SH-SY5Y (cell line): ENCODE data around the gene BTBD9.

Experiments
- GATA2 ChIP-seq: IDR thresholded peaks from 2 replicates; pipeline ENCODE4 v1.6.1; 2011; ENCODE audit warnings: mild to moderate bottlenecking, low read depth, low read length
- GATA3 ChIP-seq: IDR thresholded peaks from 2 replicates; pipeline ENCODE4 v1.6.1; 2011; ENCODE audit warnings: low read depth, mild to moderate bottlenecking, low read length, moderate library complexity

DNA sequence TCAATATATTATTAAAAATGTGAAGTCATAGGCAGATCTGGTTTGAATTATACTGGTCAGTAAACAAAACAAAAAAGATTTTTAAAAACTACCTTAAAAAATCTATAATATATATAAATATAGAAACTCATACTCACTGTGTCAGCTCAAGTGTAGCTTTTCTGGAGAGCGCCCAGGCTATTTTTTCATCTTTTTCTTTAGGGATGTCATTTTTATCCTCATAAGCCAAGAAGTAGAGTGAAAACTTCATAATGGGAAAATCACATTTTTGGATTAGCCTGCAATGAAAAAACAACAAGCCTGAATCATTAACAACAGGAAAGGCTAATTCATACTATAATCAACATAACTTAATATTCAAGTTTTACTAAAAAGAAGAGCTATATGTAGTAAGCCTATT is 44.5 kb upstream of the BTBD9 start:
- TF ChIP-seq GATA2 (no peak), GATA3 (no peak)
